GF-D8 (cell line): ENCODE measurements around the gene HPX.
"Not testable (repeated sequence)": the region's sequence is repeated elsewhere in the genome, so short reads cannot be mapped to it uniquely, and the experiment has no call there.

Experiments
- DNase-seq: peaks from one replicate; lab custom pipeline; 2025; lab: John Stamatoyannopoulos, UW

HPX gene

GRCh38 chr11:6414874-6415328, 25.9 kb downstream of the HPX start:
- DNase-seq, result no peak

- DNase-seq, result no peak
Measured at GRCh38 chr11:6413791-6414201, 27.0 kb downstream of the HPX start.

DNA sequence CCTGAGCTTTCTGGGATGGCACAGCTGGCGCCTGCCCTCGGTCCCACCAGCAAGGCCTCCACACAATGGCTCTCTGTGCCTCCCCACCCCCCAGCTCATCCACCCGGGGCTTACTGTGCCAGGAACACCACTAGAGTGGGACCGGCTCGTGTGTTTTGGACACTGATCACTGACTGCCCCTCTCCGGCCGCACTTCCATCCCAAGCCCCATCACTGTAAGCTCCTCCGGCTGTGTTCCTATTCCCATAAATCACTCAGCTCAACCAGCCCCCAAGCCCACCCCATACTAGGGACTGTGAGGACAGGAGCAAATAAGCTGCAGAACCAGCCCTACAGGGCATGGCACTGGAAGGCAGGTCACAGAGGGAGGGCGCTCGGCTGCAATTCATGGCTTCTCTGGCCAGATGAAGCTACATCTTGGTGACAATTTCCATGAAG, 29.2 kb downstream of the HPX start:
- DNase-seq, result no peak

DNA sequence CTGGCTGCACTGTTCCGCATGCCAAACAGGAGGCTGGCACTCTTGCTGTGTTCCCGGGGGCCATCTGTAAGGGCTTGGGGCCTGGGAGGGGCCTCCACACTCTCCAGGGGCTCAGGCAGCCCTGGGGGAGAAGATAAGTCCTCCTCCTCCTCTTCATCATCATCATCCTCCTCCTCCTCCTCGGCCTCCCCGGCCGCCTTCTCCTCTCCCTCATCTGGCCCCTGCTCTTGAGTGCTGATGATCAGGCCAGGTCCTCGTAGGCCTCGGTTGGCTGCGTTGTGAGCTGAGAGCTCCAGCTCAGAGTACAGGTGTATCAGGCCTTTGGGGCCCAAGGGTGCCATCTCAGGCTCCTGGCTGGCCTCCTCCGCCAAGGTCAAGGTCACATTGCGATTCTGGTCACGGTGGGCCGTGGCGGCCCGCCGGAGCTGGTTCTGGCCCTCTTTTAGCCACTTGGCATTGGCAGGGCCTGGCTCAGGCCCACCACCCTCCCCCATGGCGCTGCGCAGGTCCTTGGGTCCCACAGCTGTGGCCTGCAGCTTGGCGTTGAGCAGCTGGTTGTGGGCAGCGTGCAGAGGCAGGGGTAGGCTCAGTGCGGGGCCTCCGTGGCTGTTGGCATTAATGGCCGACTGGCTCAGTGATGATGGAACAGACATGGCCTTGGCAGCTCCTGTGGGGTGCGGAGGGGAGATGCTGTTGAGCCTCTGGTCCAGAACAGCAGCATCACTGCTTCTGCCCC, 29.9 kb downstream of the HPX start:
- DNase-seq, result no peak

DNA sequence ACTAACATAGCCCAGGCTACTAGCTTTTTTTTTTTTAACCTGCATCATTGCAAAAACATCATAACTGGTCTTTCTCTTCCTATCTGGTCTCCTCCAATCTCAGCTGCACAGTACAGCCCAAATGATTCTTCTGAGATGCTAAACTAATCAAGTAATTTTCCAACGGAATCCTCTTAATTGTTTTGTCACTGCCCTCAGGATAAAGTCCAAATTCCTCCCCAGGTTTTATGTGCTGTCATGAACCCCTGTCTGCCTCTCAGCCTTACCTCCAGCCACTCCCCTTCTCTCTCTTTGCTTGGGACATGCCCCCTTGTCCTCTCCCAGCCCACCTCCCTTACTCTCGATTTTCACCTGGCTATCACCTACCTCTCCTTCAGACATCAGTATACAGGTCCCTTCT, 34.4 kb downstream of the HPX start:
- DNase-seq, result no peak

DNA sequence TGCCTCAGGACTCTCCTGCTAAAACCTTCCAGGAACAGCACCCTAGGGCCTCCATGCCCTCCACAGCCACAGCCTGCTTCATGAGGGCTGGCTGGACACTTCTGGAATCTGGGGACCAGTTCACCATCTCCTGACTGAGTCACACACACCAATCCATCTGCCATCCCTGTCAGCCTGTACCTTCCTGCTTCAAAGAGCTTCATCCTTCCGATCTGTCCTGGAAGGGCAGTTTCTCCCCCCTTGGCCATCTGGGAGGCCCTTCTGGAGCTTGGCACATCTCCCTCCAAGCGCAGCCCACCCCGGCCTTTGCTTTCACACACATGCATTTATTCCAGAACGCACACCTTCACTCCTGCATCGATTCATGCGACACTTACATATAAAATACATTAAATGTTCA, 34.9 kb downstream of the HPX start:
- DNase-seq, result no peak

- no peak for DNase-seq
Measured at GRCh38 chr11:6405052-6405667, 35.6 kb downstream of the HPX start.

DNA sequence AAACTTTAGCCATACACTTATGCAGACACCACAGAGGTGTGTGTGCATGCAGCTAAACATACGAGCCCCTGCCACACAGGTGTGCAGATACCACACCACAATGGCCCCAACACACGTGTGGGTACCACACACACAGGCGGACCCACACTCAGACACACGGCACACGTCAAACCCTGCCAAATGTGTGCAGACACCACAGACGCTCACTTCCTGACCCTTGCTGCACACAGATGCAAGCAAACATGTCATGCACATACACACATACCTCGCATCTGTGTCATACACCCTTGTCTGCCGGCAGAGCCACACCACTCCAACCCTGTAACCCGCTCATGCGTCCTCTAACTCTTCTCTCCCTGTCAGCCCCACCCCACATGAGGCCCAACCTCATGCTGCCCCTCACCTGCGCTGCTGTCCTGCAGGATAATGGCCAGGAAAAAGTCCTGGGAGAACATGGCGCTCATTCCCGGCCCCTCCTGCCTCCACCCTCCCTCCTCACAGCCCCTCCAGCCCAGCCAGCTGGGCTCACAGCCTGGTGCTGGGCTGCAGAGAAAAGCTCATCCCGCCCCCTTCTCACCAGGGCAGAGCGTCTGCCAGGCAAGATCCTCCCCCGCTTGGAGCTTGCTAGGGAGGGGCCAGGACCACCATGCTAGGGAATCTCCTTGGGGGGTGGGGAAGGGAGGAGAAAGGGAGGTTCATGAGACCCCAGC, 36.3 kb downstream of the HPX start:
- DNase-seq, result no peak

- DNase-seq, result no peak
Measured at GRCh38 chr11:6403539-6403938, 37.2 kb downstream of the HPX start.

DNA sequence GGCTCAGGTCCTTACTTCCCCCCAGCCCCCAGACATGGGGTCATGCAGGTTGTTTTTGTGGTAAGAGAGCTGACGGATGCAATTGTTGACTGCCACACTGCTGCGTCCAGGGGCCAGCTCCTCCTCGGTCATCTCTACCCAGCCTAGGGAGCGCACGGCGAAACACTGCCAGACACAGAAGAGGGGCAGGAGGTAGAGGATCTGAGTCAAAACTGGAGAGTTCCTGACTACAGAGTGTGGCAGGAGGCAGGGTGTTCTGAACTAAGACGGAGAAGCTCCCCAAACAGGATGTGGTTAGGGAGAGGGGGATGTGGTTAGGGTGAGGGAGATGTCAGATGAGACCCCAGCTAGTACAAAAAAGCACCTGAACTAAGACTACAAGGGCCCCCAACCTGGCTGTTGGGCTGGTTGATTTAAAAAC, 38.2 kb downstream of the HPX start:
- DNase-seq, result no peak

- no peak for DNase-seq
Measured at GRCh38 chr11:6402061-6402470, 38.7 kb downstream of the HPX start.

DNA sequence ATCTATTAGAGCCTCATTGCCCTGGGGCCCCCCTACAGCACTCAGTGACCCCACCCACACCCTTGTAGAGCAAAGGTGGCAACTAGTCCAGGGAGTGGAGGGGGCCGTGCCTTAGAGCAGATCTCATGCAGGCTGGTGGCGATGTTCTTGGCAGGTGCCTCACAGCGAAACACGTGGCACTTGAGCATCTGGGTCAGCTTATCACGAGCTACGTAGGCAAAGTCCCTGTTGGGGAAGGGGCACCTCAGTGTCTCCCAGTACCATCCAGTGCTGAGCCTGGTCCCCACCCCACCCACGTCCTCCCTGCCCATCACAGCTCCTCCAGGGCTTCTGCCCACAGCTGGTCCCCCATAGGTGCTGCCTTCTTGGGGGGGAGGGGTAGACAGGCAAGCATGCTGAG, 39.3 kb downstream of the HPX start:
- DNase-seq, result no peak

GRCh38 chr11:6400431-6401345, 40.1 kb downstream of the HPX start:
- DNase-seq, result no peak

DNA sequence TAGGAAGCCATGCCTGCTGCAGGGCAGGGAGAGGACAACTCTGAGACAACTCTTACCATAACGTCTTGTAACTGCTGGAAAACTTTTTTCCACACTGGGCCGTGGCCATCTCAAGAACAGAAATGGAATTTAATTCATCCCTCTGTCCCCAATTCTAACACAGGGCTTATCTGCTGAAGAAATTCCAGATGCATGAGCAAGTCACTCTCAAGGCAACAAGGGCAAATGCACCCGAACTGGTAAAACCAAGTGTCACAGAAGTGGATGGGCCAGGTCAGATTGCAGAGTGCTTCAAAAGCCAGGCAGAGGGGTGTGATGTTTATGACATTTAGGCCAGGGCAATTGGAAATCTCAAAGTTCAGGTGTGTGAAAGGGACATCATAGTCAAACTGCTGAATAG, 43.2 kb downstream of the HPX start:
- no peak for DNase-seq

DNA sequence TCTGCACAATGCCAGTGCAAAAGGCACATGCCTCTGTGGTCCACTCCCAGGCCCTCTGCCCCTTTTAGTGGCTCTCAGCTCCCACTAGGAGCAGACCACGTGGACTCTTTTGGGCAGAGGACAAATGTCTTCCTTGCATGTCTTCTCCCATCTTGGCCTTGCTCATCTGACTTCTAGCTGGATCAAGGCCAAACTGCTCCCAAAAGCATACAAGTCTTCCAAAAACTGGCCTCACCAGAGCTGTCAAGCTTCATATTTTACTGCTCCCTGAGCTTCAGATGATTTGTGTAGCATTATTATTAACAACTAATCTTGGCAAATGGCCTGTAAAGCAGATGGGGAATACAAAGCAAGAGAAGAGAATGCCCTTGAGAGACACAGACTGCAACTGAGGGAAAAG, 43.6 kb downstream of the HPX start:
- no peak for DNase-seq

GRCh38 chr11:6395470-6396060, 45.2 kb downstream of the HPX start:
- DNase-seq, result no peak

DNA sequence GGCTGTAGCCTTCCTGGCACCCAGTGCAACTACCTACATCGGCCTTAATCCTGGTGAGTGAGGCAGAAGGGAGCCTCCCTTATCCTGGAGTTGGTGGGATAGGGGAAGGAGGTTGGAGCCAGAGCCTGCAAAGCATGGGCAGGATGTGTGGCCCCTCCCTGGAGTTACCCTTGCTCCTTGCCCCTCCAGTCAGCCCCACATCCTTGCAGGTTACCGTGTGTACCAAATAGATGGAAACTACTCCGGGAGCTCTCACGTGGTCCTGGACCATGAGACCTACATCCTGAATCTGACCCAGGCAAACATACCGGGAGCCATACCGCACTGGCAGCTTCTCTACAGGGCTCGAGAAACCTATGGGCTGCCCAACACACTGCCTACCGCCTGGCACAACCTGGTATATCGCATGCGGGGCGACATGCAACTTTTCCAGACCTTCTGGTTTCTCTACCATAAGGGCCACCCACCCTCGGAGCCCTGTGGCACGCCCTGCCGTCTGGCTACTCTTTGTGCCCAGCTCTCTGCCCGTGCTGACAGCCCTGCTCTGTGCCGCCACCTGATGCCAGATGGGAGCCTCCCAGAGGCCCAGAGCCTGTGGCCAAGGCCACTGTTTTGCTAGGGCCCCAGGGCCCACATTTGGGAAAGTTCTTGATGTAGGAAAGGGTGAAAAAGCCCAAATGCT, 46.7 kb downstream of the HPX start:
- DNase-seq, result no peak

GRCh38 chr11:6392251-6392650, 48.5 kb downstream of the HPX start:
- not testable (repeated sequence) for DNase-seq

DNA sequence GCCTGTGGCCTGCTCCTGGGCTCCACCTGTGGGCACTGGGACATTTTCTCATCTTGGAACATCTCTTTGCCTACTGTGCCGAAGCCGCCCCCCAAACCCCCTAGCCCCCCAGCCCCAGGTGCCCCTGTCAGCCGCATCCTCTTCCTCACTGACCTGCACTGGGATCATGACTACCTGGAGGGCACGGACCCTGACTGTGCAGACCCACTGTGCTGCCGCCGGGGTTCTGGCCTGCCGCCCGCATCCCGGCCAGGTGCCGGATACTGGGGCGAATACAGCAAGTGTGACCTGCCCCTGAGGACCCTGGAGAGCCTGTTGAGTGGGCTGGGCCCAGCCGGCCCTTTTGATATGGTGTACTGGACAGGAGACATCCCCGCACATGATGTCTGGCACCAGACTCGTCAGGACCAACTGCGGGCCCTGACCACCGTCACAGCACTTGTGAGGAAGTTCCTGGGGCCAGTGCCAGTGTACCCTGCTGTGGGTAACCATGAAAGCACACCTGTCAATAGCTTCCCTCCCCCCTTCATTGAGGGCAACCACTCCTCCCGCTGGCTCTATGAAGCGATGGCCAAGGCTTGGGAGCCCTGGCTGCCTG, 49.2 kb downstream of the HPX start:
- DNase-seq, result no peak

DNA sequence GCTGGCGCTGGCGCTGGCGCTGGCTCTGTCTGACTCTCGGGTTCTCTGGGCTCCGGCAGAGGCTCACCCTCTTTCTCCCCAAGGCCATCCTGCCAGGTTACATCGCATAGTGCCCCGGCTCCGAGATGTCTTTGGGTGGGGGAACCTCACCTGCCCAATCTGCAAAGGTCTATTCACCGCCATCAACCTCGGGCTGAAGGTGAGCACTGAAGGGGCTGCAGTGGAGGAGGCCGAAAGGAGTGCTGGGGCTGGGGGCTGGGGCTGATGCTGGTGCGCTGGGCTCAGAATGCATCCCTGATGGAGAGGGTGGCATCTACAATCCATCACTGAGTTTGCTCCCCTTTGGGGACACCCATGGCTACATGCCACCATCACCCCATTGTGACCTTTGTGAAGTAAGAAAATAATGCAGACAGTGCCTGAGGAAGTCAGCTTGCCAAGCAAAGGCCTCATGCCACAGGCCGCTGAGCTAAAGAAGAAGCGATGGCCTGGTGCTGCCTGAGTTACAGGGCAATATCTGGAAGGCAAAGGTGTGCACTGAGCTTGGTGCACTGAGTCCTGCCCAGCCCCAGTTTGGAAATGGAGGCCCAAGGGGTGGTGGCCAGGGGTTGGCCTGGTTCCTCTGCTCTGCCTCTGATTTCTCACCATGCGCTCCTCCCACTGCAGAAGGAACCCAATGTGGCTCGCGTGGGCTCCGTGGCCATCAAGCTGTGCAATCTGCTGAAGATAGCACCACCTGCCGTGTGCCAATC, 49.9 kb downstream of the HPX start:
- DNase-seq, result no peak
